NT2/D1 (cell line): ENCODE measurements around the gene PLP2.

ENCODE experiments used
- SUZ12 ChIP-seq: IDR thresholded peaks from 2 replicates; pipeline ENCODE4 v1.6.1; 2011; ENCODE audit not compliant: insufficient read length, insufficient read depth; ENCODE audit errors: extremely low read depth
- YY1 ChIP-seq: IDR thresholded peaks from 2 replicates; pipeline ENCODE4 v1.6.1; 2011; ENCODE audit not compliant: insufficient read length, insufficient read depth
- ZNF274 ChIP-seq: IDR thresholded peaks from 2 replicates; pipeline ENCODE4 v1.6.1; 2011; ENCODE audit warnings: mild to moderate bottlenecking, low read depth, low read length

DNA sequence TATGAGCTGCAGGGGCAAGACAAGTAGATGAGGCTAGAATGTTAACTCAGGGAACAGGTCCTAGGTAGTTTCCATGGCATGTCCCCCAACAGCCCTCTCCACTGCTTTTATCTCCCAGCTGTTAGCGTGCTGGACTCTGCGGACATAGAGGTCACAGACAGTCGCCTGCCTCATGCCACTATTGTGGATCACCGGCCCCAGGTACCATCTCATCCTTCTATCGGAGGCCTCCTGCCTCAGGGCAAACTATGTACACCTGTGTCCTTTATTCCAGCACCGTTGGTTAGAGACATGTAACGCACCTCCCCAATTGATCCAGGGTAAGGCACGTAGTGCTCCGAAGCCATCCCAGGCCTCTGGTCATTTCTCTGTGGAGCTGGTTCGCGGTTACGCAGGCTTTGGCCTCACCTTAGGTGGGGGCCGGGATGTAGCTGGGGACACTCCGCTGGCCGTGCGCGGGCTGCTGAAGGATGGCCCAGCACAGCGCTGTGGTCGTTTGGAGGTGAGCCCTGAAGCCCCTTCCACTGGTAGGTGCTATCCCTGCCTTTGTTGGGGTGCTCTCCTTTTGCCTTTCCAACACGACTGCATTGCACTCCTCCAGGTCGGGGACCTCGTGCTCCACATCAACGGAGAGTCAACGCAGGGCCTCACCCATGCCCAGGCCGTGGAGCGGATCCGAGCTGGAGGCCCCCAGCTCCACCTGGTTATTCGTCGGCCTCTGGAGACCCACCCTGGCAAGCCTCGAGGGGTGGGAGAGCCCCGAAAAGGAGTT, 6.9 kb upstream of the PLP2 start:
- TF ChIP-seq ZNF274 (no peak), YY1 (no peak), SUZ12 (no peak)
